MM.1S (cell line): ENCODE results near the gene PCNX1.

Experiments
- CTCF ChIP-seq: fragments of 300-600 bp; sonication (generic); IDR thresholded peaks from 2 replicates; pipeline ENCODE4 v1.5.1; 2016; ENCODE audit warnings: antibody characterized with exemption, low read length, mixed read lengths
- EZH2 ChIP-seq: fragments of 300-600 bp; sonication (generic); optimal IDR thresholded peaks from 2 replicates; pipeline ENCODE3; 2017; ENCODE audit warnings: low read depth, mild to moderate bottlenecking, antibody characterized with exemption, low read length, mixed read lengths
- EZH2phosphoT487 ChIP-seq: fragments of 300-600 bp; sonication (generic); IDR thresholded peaks from 2 replicates; pipeline ENCODE4 v1.6.1; 2018; ENCODE audit warnings: antibody characterized with exemption, low read length

- no peak for TF ChIP-seq CTCF
- TF ChIP-seq EZH2 = no peak
- TF ChIP-seq EZH2phosphoT487 = no peak
Measured at GRCh38 chr14:71063351-71063750, 156.1 kb downstream of the PCNX1 start.
